Endothelial cell of umbilical vein (primary cell): ENCODE results near the gene INPP4B.

Experiments used
- EZH2 ChIP-seq: IDR thresholded peaks from 2 replicates; pipeline ENCODE4 v1.6.1; 2012; ENCODE audit warnings: borderline replicate concordance, low read depth, mild to moderate bottlenecking, moderate library complexity, low read length, inconsistent platforms; ENCODE audit not compliant: severe bottlenecking
- FOS ChIP-seq: IDR thresholded peaks from 2 replicates; pipeline ENCODE4 v1.6.1; 2011; ENCODE audit warnings: mild to moderate bottlenecking, low read length, moderate library complexity, borderline replicate concordance; ENCODE audit not compliant: insufficient read depth
- GATA2 ChIP-seq: IDR thresholded peaks from 2 replicates; pipeline ENCODE4 v1.7.0; 2011; ENCODE audit warnings: low read depth, mild to moderate bottlenecking, moderate library complexity, mixed read lengths, low read length; ENCODE audit not compliant: insufficient read length, insufficient read depth
- POLR2A ChIP-seq: IDR thresholded peaks from 2 replicates; pipeline ENCODE4 v1.6.1; 2012; ENCODE audit warnings: low read depth, mild to moderate bottlenecking, control low read depth, low read length
- POLR2AphosphoS5 ChIP-seq: IDR thresholded peaks from 2 replicates; pipeline ENCODE4 v1.6.1; 2012; ENCODE audit warnings: low read depth, mild to moderate bottlenecking, control low read depth, low read length, moderate library complexity; ENCODE audit not compliant: insufficient read depth
- TF ChIP-seq, protein P1 (sequence below), 2 donors: IDR thresholded peaks; 1 replicate in 1 of 2; 2 replicates in 1 of 2; pipeline ENCODE4 v1.5.1; 2011; ENCODE audit warnings: low read length in 2 of 2, mild to moderate bottlenecking in 2 of 2, moderate library complexity in 2 of 2, control low read depth in 1 of 2, inconsistent platforms in 1 of 2, low read depth in 1 of 2; ENCODE audit not compliant: insufficient read depth in 1 of 2; ENCODE audit errors: extremely low read depth in 1 of 2
- TF ChIP-seq, protein P2 (sequence below): IDR thresholded peaks from 2 replicates; pipeline ENCODE4 v1.6.1; 2011; ENCODE audit not compliant: insufficient read depth, insufficient read length

DNA sequence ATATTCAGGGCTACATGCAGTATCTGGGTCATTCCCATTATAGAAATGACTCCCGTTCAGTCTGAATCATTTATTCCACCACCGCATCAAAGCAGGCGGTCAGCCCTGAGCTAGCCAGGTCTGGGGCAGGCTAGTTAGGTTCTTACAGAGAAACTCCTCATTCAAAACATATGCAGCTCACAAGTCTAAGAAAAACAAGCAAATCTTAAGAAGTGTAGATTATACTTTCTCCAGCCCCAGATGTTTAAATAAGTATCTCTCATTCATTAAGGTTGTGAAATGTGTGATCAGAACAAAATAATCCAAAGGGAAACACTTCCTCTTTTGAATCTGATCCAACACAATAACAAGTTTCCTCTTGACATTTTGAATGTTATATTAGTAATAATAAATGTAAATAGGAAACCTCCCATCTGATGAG is 441.9 kb downstream of the INPP4B start:
- TF ChIP-seq POLR2AphosphoS5 (no peak), POLR2A (no peak), EZH2 (no peak), GATA2 (peak; percentile 5), FOS (peak; percentile 32)
- TF ChIP-seq, protein P1, sequence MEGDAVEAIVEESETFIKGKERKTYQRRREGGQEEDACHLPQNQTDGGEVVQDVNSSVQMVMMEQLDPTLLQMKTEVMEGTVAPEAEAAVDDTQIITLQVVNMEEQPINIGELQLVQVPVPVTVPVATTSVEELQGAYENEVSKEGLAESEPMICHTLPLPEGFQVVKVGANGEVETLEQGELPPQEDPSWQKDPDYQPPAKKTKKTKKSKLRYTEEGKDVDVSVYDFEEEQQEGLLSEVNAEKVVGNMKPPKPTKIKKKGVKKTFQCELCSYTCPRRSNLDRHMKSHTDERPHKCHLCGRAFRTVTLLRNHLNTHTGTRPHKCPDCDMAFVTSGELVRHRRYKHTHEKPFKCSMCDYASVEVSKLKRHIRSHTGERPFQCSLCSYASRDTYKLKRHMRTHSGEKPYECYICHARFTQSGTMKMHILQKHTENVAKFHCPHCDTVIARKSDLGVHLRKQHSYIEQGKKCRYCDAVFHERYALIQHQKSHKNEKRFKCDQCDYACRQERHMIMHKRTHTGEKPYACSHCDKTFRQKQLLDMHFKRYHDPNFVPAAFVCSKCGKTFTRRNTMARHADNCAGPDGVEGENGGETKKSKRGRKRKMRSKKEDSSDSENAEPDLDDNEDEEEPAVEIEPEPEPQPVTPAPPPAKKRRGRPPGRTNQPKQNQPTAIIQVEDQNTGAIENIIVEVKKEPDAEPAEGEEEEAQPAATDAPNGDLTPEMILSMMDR (IDR thresholded peaks at IDR 0.05; ENCODE audit: extremely low read depth in 1 of 2, insufficient read depth in 1 of 2, low read depth in 1 of 2, low read length in 2 of 2), result no peak
- TF ChIP-seq, protein P2, sequence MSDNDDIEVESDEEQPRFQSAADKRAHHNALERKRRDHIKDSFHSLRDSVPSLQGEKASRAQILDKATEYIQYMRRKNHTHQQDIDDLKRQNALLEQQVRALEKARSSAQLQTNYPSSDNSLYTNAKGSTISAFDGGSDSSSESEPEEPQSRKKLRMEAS, result no peak
